HG03521 (cell line): ENCODE measurements around the gene INPP5A.
"Not testable (repeated sequence)": the region's sequence is repeated elsewhere in the genome, so short reads cannot be mapped to it uniquely, and the experiment has no call there.

ENCODE experiments used
- ATAC-seq: cut with Tn5 transposase; IDR thresholded peaks from one replicate; pipeline ENCODE4 v1.9.1; 2021; ENCODE audit warnings: mild to moderate bottlenecking, moderate library complexity; ENCODE audit not compliant: unreplicated experiment

Gene INPP5A

DNA sequence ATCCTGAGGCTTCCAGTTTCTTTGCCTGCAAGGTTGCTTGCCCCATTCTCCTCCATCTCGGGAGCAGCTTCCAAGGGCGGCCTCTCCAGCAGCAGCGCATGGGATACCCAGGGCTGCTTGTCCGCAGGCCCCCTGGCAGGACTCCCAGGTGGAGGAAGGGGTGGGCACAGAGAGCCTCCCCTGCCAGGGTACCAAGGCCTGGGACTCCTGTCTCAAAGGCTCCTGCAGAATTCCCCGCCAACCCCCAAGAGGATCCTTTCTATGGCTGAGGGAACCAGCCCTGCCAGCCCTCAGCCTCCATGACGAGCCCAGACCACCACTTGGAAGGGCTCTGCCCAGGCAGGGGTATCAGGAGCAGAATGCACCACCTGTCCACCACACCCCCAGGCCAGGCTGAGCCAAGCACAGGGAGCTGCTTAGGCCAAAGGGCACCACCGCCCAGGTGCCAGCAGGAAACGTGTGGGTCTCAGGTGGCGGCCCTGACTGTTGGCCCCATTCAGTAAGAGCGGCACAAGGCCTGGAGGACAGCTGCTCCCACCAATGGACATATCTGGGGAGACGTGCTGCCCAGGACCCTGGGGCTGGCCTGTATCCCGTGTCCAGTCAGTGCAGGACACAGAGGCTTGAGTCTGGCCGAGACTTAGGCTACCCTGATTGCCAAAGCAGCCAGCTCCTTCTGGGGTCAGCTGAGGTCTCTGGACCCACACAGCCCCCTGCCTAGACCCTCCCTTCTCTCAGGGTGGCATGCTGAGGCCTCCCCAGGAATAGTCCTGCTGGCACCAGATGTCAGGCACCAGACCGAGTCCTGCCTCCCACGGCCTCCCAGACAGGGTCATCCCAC is 33.8 kb upstream of the INPP5A start:
- no peak for ATAC-seq

DNA sequence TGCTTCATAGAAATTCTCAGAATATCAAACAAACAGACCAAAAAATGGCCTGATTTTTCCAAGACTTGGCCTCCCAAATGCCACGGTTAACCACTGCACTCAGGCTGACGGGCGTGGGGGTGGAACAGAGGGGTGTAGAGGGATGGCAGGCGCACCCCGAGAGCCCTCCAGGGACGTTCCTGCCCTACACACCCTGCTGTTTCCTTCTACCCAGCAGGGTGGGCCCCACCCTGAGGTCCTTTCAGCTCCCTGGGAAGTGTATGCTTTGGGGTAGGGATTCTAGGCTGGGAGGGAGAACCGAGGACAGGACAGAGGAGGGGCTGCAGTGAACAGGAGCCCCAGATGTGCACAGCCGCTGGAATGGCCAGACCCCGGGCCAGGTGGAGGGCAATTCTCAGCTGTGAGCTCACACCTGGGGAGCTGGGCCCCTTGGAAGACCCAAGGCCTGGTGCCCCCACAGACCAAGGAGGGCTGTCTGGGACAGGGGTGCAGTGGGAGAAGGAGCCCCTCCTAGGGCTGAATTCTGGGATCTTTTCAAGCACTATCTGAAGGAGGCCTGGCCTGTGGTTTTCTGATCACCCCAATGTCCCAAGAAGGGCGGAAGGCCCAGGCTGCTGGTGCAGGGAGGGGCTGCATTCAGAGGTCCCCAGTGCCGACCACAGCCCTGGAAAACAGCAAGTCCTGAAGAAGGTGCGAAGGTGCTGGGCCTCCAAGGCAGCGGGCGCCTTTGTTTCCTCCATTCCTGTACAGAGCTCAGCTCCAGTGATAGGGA is 32.9 kb upstream of the INPP5A start:
- no peak for ATAC-seq

GRCh38 chr10:132505546-132505945 is 32.0 kb upstream of the INPP5A start:
- ATAC-seq = not testable (repeated sequence)

DNA sequence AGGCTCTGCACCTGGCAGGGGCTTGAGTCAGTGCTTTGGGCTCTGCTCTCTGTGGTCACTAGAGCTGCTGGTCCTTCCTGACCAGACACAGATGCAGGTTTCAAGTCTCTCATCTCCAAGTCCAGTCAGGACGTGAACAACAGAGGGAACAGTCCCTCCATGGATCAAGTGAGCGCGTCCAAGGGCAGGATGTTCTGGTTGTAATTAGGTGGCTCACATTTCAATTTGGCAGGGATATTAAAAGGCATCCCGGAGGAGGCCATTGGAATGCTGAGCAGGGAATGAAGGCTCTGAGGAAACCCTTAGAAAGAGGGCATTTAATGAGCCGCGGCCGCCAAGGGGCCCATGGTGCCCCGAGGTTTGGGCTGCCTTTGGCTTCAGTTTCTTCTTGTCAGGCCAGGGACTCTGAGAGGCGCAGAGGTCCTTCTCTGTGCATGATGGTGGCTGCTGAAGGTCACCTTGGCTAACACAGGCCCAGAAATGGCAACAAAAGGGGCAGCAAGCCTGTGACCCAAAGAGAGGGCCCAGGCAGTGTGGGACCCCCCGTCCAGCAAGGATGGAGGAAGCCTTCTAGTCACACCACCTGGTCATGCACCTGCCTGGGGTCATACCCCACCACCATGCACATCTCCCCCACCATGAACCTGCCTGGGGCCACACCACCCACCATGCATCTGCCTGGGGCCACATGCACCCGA is 30.7 kb upstream of the INPP5A start:
- ATAC-seq = no peak

DNA sequence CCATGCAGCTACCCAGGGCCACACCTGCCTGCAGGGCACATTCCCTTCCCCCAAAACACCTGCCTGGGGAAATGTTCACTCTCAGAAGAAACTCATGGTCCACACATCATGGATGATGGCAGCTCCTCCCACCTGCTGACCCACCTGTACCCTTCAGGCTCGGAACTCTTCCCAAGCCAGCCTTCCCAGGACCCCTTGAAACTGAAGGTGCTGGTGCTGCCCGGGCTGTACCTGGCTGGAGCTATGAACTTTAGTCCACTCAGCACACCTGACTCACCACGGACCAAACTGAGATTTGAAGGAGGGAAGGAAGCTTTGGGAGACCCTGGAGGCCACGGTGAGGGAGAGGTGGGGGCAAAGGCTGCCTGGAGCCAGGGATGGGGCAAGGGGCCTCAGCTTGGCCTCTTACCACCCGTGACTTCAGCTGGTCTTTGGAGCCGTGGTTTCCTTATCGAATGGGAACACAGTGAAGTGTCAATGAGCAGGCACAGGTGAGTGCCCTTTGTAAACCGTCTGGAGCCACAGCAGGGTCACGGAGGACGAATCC is 30.1 kb upstream of the INPP5A start:
- no peak for ATAC-seq

DNA sequence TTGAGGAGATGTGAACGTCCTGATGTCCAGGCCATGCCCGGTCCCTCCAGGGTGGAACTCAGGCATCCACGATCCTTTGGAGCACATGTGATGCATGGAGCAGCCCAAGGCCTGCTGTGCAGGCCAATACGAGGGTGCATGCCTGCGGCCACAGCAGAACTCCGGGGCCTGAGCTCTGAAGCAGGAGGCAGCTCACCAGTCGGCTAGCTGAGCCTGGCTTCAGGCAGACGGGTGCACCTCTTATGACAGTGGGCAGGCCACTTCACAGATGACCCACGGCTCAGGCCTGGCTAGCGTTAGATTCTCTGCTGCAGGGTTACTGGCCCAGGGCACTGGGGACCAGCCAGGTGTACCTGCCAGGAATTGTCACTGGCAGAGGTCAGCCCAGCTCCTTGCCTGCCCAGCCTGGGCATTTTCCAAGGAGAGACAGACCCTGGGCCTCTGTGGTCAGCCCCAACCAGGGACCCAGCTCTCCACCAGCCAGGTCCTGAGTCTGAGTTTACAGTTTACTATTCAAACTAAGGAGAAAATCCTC is 29.6 kb upstream of the INPP5A start:
- no peak for ATAC-seq

GRCh38 chr10:132508581-132509443 is 28.8 kb upstream of the INPP5A start:
- ATAC-seq = no peak

DNA sequence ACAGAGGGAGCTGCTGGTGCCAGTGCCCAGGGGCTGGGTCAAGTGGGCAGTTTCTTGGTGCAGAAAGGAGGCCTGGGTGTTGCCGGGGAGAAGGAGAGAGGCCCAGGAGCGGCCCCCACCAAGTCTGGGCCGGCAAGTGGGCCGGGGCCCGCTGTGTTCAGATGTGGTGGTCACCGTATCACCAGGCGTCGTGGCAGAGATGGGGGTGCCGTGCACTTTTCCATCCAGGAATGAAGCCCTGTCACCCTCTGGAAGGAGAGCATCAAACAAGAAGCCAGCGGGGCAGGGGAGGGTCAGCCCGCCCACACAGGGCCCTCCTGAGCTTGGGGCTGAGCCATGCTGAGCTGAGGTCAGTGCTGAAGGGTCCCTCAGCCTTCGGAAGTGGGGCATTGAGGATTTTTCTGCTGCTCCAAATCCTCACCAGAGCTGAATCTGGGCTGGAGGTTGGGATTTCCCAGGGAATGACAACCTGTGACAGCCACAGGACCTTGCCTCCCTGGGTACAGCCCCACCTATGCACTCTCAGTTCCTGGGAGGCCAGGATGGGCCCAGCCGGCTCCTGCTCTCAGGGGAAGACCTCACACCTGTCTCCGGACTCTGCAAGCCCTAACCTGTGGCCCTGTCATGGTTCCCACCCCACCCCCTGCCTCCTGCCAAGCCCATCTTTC is 27.9 kb upstream of the INPP5A start:
- no peak for ATAC-seq

- no peak for ATAC-seq
These were observed 27.4 kb upstream of the INPP5A start for GRCh38 chr10:132510174-132510611.

DNA sequence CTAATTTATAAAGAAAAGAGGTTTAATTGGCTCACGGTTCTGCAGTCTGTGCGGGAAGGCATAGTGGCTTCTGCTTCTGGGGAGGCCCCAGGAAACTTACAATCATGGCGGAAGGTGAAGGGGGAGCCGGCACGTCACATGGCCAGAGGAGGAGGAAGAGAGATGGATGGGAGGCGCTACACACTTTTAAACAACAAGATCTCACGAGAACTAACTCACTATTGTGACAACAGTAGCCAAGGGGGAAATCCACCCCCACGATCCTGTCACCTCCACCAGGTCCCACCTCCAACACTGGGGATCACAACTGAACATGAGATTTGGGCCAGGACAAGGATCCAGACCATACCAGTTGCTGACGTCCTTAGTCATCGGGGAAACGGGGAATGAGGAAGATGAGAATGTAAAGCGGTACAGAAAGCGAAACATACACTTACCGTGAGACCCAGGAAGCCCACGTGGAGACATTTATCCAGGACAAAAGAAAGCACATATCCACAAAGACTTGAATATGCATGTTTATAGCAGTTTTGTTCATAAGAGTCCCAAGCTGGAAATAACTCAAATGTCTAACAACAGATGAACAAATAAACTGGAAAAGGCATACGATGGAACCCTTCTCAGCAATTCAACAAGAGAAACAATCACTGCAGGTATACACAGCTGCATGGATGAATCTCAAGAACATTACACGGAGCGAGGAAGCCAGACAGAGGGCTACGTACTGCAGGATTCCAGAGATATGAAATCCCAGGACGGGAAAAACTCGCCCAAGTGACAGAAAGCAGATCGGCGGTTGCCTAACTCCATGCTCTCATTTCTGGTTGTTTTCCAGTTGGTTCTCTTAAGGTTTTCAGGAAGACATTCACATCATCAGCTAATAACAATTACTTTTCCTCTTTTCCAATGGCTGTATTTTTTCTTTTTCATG is 26.2 kb upstream of the INPP5A start:
- ATAC-seq = no peak

DNA sequence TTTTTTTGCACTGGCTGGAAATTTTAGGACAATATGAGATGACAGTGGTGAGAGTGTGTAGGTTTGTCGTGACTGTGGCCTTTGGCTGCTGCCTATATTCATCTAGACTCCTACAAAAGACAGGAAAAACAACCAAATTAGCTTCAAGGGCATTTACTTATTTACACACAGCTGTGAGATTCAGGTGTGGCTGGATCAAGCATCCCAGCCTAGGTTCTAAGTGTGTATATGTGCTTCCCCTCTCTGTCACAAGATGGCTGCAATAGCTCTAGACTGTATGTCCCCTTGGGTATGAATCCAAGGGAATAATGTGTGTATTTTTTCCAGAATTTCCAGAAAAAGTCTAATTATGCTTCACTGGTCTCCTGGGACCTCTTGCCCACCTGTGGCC is 25.5 kb upstream of the INPP5A start:
- ATAC-seq = no peak

GRCh38 chr10:132512693-132513345 is 24.8 kb upstream of the INPP5A start:
- no peak for ATAC-seq

DNA sequence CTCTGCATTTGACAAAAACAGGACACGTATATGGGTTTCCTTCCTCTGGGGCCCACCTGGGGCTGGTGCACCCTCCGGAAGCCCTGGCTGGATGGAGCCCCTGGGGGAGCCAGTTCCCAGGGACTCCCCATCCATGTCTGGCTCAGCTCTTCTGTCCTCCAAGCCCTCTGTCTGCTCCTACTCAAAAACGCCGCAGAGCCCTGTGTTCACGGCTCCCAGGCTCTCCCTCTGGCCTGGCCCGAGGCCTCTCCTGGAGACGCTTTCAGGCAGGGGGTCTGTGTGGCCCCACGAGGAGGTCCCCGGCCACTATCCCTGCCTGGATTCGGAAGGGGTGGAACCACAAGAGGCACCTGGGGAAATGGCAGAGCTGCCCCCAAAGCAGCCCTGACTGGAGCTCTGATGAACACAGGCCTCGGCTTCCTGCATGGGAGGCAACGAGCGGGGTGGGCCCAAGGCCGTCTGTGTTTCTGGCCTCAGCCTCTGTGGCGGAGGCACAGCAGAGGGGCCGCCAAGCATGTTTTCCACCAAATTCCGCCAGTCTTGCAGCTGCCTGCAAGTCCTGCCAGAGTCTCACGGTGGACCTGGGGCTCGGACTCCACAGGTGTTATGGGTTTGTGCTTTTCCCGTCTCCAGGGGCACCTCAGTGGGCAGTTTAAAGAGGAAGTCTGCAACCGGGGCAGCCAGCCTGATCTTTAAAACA is 22.6 kb upstream of the INPP5A start:
- ATAC-seq = no peak

DNA sequence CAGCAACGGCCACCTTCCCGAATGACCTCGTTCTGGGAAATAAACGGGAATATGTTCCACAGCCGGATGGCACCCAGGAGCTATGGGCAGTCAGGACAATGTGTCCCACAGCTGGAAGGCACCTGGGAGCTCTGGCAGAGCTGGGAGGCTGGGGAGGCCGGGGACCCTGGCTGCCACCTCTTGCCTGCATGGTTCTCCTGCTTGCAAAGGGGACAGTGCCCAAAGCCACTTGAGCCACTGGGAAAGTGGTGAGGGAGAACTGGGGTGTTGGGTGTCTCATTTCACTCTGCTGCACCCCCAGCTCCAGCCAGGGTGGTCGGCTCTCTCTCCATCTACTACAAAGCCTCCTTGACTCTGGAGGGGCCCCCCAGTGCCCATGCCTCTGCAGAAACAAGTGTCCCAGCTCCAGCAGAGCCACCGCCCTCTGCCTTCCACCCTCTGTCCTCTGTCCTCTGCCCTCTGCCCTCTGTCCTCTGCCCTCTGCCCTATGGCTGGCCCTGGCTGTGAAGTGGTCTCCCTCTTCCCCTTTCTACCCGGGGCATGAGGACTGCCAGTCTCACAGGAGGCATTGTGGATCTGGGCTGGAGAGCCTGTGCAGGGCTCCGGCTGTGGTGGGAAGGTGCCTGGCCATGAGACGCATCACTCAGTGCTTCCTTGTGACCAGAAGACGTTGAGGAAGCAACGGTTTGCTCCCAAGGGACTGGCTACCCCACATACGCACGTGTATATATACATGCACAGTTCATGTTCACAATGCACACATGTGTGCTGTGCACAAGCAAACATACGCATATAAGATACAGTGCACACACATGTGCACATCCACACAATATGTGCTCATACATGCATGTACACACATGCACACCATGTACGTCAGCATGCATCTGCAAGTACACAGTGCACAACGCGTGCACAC is 21.5 kb upstream of the INPP5A start:
- no peak for ATAC-seq

GRCh38 chr10:132516771-132517725 is 20.5 kb upstream of the INPP5A start:
- no peak for ATAC-seq
